Activated CD8-positive, alpha-beta T cell treated with anti-CD3 and anti-CD28 coated beads for 36 hours (primary cell): Measurements from ENCODE around the gene SLC35D2. TPM values are rescaled to one million over a fixed set of nuclear protein-coding genes. Genes with fewer than 3 reads are reported as not detected.
"Not testable (repeated sequence)": the region's sequence is repeated elsewhere in the genome, so short reads cannot be mapped to it uniquely, and the experiment has no call there.

Experiments
- ATAC-seq: fragments of 200-7000 bp; cut with Tn5 transposase; one replicate; pipeline ENCODE4 v1.10.0; 2021; ENCODE audit warnings: mild to moderate bottlenecking, moderate library complexity
- CTCF ChIA-PET: fragments of 350-600 bp; sonication (Branson Sonifier 250); formaldehyde crosslinking; loops from one replicate; lab custom pipeline; 2021; ENCODE audit warnings: antibody characterized with exemption; lab: Charles Lee
- POLR2A ChIA-PET: fragments of 350-600 bp; sonication (Branson Sonifier 250); formaldehyde crosslinking; loops from one replicate; lab custom pipeline; 2021; ENCODE audit warnings: antibody characterized with exemption; lab: Charles Lee
- DNase-seq: peaks from one replicate; pipeline ENCODE4 v3.0.0-alpha.2; 2020
- H3K27ac Mint-ChIP-seq: one replicate; pipeline ENCODE4 v1.8.0; 2021; ENCODE audit warnings: mild to moderate bottlenecking, mixed read lengths
- H3K27me3 Mint-ChIP-seq: one replicate; pipeline ENCODE4 v1.8.0; 2021; ENCODE audit warnings: mixed read lengths
- H3K36me3 Mint-ChIP-seq: one replicate; pipeline ENCODE4 v1.8.0; 2021; ENCODE audit warnings: low read depth, mixed read lengths
- H3K4me1 Mint-ChIP-seq: one replicate; pipeline ENCODE4 v1.8.0; 2021; ENCODE audit warnings: low read depth, mixed read lengths
- H3K4me3 Mint-ChIP-seq: one replicate; pipeline ENCODE4 v1.8.0; 2021; ENCODE audit warnings: mild to moderate bottlenecking, moderate library complexity, mixed read lengths
- H3K9me3 Mint-ChIP-seq: one replicate; pipeline ENCODE4 v1.8.0; 2021; ENCODE audit warnings: mixed read lengths
- intact Hi-C: fragments of 100-400 bp; cut with micrococcal nuclease; formaldehyde crosslinking; loops from one replicate; pipeline ENCODE4 v1.10.0; 2022
- total RNA-seq, 2 experiments: library from RNA; stranded (reverse); gene quantifications; one replicate each; pipeline ENCODE4 v1.2.3, GENCODE V29; 2021
- TF ChIP-seq, protein P1 (sequence below): fragments of 200-600 bp; IDR thresholded peaks from one replicate; pipeline ENCODE4 v1.8.0; 2022; ENCODE audit warnings: antibody characterized with exemption, mild to moderate bottlenecking

The SLC35D2 gene
- total RNA-seq, 2 experiments from 2014 or later = 2.2 to 2.6 TPM

DNA sequence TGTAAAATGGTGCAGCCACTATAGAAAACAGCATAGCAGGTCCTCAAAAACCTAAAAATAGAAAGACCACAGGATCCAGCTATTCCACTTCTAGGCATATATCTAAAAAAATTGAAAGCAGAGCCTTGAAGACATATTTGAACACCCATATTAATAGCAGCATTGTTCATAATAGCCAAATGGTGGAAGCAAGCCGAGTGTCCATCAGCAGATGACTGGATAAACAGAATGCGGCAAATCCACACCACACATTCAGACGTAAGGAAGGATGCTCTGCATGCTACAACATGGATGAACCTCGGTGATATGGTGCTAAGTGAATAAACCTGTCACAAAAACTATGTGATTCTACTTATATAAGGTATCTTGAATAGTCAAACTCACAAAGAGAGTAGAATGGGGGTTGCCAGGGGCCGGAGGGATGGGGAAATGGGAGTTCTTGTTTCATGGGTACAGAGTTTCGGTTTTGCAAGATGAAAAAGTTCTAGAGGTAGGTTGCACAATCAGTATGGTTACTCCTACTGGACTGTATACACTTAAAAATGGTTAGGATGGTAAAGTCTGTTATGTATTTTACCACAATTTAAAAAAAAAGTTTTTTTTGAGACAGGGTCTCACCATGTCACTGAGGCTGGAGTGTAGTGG lies 64.5 kb downstream of the SLC35D2 start:
- no peak overlapping the region for H3K27ac Mint-ChIP-seq
- H3K36me3 Mint-ChIP-seq = peaks cover 3% of the 10 kb centered on the region
- ChIA-PET POLR2A (interaction anchor here (0.6 kb wide), 1 partner anchor 10 kb away, joined by 3 read pairs; no protein-coding TSS in a partner anchor), CTCF (interaction anchor here (0.8 to 4.8 kb wide), 3 partner anchors 14 to 86 kb away, joined by 3 to 45 read pairs (median 5); no protein-coding TSS in a partner anchor)
- ATAC-seq (no peak), DNase-seq (no peak)
- TF ChIP-seq, protein P1, sequence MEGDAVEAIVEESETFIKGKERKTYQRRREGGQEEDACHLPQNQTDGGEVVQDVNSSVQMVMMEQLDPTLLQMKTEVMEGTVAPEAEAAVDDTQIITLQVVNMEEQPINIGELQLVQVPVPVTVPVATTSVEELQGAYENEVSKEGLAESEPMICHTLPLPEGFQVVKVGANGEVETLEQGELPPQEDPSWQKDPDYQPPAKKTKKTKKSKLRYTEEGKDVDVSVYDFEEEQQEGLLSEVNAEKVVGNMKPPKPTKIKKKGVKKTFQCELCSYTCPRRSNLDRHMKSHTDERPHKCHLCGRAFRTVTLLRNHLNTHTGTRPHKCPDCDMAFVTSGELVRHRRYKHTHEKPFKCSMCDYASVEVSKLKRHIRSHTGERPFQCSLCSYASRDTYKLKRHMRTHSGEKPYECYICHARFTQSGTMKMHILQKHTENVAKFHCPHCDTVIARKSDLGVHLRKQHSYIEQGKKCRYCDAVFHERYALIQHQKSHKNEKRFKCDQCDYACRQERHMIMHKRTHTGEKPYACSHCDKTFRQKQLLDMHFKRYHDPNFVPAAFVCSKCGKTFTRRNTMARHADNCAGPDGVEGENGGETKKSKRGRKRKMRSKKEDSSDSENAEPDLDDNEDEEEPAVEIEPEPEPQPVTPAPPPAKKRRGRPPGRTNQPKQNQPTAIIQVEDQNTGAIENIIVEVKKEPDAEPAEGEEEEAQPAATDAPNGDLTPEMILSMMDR = no peak
- intact Hi-C loops = loop anchor here (5.0 kb wide), 1 partner anchor 87 kb away; no protein-coding TSS in a partner anchor
- H3K4me1 Mint-ChIP-seq = no peaks in the 10 kb centered on the region
- no peak overlapping the region for H3K4me3 Mint-ChIP-seq
- peaks cover 1% of the 10 kb centered on the region for H3K27me3 Mint-ChIP-seq
- peaks cover 2% of the 10 kb centered on the region for H3K9me3 Mint-ChIP-seq

DNA sequence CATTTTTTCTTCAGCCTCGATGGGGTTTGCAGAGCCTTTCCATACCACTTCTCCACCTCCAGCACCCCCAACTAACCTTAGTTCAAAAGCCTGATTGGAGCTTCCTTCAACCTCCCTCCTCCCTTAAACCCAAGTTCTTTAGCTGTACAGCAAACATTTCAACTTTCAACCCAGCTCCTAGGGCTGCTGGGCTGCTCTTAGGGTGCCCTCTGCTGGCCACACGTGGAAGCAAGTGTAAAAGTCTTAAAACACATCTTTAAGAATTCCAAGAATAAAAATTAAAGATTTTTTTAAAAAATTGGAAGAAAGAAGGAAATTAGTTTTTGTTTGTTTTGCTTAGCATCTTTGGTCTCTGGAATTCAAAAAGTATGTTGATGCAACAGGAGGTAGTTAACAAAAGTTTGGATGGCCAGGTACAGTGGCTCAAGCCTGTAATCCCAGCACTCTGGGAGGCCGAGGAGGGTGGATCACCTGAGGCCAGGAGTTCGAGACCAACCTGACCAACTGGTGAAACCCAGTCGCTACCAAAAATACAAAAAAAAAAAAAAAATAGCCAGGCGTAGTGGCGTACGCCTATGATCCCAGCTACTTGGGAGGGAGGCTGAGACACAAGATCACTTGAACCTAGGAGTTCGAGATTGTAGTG lies 66.1 kb downstream of the SLC35D2 start:
- CTCF ChIA-PET = interaction anchor here (0.5 to 4.8 kb wide), 32 partner anchors 9 to 1637 kb away, joined by 3 to 45 read pairs (median 4); no protein-coding TSS in a partner anchor
- peak; percentile 31 for DNase-seq
- H3K9me3 Mint-ChIP-seq = peaks cover 12% of the 10 kb centered on the region
- peaks cover 10% of the 10 kb centered on the region for H3K36me3 Mint-ChIP-seq
- no peak overlapping the region for H3K4me3 Mint-ChIP-seq
- ATAC-seq = no peak
- TF ChIP-seq, protein P1 = peak; percentile 73
- no peak overlapping the region for H3K27ac Mint-ChIP-seq
- intact Hi-C loops = loop anchor here (5.0 kb wide), 1 partner anchor 85 kb away; no protein-coding TSS in a partner anchor
- POLR2A ChIA-PET = no interaction called here
- peaks cover 6% of the 10 kb centered on the region for H3K27me3 Mint-ChIP-seq
- no peaks in the 10 kb centered on the region for H3K4me1 Mint-ChIP-seq

DNA sequence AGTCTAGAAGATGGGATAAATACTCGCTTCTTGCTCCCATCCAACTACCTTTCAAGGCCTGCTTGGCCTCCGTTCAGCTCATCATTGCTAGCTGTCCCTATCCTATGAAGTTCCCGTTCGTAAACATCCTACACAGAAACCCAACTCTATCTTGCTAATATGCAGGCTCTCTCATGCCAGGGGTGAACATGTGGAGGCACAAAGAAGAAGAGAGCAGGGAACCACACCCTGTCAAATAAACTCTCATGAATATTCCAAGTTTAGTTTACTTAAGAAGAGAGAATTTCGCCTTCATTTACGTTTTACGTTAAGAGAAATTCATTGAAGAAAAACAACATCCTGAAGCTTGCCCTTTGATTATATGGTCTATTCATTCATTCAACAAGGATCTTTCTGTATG lies 73.7 kb downstream of the SLC35D2 start:
- H3K27me3 Mint-ChIP-seq = peaks cover 8% of the 10 kb centered on the region
- TF ChIP-seq, protein P1 = no peak
- DNase-seq (no peak), ATAC-seq (no peak)
- POLR2A ChIA-PET = interaction anchor here (0.7 kb wide), 1 partner anchor 9 kb away, joined by 3 read pairs; no protein-coding TSS in a partner anchor
- H3K4me1 Mint-ChIP-seq = no peaks in the 10 kb centered on the region
- CTCF ChIA-PET = interaction anchor here (1.7 to 2.5 kb wide), 2 partner anchors 7 to 77 kb away, joined by 7 to 8 read pairs; no protein-coding TSS in a partner anchor
- H3K9me3 Mint-ChIP-seq = peaks cover 22% of the 10 kb centered on the region
- H3K4me3 Mint-ChIP-seq = no peak overlapping the region
- H3K36me3 Mint-ChIP-seq = peaks cover 10% of the 10 kb centered on the region
- no peak overlapping the region for H3K27ac Mint-ChIP-seq
- intact Hi-C loops = no loop called here

DNA sequence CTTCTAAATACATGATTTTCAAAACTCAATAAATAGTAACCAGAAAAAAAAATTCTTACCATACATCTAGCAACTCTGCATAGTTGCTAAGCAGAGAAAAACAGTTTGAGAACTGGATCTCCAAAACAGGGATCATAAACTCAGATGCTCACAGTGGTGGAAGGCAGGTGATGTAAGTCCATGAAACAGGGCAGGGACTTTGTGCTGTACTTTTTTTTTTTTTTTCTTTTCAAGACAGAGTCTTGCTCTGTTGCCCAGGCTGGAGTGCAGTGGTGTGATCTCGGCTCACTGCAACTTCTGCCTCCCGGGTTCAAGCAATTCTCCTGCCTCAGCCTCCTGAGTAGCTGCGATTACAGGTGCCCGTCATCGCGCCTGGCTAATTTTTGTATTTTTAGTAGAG lies 76.6 kb downstream of the SLC35D2 start:
- CTCF ChIA-PET = interaction anchor here (0.7 kb wide), 1 partner anchor 9 kb away, joined by 3 read pairs; no protein-coding TSS in a partner anchor
- DNase-seq, H3K27me3 Mint-ChIP-seq, H3K27ac Mint-ChIP-seq, H3K36me3 Mint-ChIP-seq, H3K4me1 Mint-ChIP-seq, POLR2A ChIA-PET, intact Hi-C loops, ATAC-seq, H3K4me3 Mint-ChIP-seq: not testable (repeated sequence)
- H3K9me3 Mint-ChIP-seq = peaks cover 11% of the 10 kb centered on the region

DNA sequence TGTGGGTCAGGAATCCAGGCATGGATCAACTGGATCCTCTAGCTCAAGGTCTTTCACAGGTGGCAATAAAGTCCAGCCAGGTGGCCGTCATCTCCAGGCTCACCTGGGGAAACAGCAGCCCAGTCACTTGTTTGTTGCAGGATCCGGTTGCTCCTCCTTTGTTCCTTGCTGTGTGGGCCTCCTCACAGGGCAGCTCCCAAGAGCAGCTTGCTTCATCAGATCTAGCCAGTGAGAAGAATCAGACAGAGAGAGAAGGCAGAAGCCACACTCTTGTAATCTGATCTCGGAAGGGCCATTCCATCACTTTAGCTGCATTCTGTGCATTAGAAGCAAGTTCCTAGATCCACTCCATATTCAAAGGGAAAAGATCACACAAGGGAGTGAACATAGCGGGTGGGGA lies 78.3 kb downstream of the SLC35D2 start:
- Mint-ChIP-seq H3K27ac (no peak overlapping the region), H3K36me3 (no peaks in the 10 kb centered on the region), H3K27me3 (peaks cover 5% of the 10 kb centered on the region), H3K4me1 (no peaks in the 10 kb centered on the region), H3K4me3 (no peak overlapping the region), H3K9me3 (peaks cover 5% of the 10 kb centered on the region)
- ATAC-seq = no peak
- TF ChIP-seq, protein P1 = no peak
- DNase-seq = no peak
- intact Hi-C loops = no loop called here
- ChIA-PET POLR2A (no interaction called here), CTCF (interaction anchor here (0.7 to 1.4 kb wide), 3 partner anchors 12 to 77 kb away, joined by 3 to 7 read pairs (median 5); no protein-coding TSS in a partner anchor)
